ELR (cell line): Measurements from ENCODE around the gene HS1BP3.
A peak's percentile ranks its signal among the peaks of the same experiment; 100 is the strongest.

Source experiments
- DNase-seq: peaks from one replicate; pipeline ENCODE4 v3.0.0-alpha.2; 2015; ENCODE audit warnings: low read depth

Gene HS1BP3

DNA sequence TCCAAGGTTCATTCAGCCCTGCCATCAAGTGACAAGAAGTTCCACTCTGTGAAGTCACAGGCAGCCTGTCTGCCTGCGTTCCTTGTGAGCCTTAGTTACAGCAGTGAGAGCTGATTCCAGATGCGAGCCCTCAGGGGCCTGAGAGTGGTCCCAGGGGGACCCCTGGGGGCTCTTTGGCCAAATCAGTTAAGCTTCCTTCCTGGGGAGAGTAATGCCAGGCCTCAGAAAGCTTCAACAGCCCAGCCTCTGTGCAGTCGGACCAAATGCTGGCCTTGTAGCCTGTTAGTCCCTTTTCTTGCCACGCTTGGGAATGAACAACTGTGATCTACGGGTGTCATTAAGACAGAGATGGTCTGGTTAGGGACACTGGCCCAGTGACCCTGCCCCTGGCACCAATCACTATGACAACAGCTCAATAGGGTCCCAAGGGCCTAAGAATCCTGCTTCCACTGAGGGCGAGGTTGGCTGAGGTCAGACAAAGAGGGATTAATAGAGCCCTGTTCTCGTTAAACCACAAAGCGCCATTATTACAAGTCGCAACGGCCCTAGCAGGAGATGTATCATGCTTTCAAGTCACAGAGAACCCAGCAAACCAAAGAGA, 50.9 kb downstream of the HS1BP3 start:
- no peak for DNase-seq

DNA sequence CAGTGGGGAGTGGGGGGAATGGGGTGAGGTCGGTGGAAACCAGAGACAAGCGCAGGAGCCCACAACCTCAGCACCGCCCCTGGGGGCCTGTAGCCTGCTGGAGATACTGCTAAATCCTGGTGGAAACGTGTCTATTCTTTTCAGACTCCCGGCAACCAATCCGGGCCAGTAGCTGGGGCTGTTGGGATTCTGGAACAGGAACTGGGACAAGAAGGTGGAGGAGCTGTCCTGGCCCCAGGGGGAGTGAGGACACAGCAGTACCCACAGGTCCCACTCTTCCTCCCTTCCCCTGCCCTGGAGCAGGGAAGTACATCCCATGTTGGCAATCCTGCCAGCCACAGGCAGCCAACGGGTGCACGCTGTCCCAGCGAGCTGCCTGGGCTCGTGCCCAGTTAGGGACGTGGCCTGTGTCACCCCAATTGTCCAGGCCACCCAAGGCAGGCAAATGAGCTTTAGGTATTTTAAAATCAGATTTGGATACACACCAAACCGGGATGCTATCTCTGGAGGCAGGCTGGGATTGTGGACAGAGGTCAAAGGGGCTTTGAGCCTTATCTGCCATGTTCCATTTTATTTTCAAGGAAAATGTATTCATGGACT, 51.8 kb downstream of the HS1BP3 start:
- no peak for DNase-seq

DNA sequence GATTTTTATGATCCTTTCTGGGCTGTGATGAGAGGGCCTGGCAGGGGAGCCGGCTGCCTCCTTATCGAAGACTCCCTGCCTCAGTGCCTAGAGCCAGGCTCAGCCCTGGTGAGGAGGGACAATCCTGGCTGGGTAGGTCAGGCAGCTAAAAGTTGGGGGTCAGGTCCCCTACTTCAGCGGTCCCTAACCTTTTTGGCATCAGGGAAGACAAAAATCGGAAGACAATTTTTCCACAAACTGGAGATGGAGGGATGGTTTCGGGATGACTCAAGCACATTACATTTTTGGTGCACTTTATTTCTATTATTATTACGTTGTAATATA, 53.1 kb downstream of the HS1BP3 start:
- DNase-seq, result no peak

DNA sequence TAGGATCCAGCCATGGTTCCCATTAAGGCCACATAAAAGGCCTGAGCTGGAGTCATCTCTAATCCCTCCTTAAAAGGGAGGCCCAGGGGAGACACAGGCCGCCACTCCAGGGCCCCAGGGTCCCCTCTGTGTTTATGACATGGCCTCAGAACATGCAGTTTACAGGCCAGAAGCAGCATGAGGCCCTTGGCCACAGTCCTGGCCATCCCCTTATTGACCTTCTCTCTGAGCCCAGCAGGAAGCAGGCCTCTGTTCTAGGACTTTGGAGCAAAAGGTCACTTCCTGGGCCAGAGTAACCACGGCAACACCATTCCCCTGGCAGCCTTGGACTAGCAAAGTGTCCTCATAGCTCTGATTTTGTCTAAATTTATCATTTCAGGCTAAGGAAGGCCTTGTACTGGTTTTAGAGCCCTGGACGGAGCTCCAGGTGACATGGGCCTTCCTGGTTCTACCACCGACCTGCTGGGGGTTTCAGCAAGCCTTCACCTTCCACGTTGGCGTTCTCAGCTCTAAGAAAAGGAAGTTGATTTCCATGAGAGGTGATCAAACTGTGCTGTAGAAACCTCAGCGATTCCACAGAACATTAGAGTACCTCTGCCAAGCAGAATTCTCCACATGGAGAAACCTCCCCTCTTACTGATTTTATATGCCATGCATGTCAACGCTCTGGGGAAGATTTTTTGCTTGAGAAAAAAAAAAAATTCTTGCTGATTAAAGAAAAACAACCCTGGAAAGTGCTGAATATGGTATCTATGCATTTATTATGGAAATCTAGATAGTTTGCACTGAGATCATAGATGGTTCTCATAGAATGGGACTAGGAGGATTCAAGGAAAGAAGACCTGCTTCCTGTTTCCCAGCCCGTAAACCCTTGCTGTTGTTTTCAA, 53.7 kb downstream of the HS1BP3 start:
- DNase-seq, result no peak

DNA sequence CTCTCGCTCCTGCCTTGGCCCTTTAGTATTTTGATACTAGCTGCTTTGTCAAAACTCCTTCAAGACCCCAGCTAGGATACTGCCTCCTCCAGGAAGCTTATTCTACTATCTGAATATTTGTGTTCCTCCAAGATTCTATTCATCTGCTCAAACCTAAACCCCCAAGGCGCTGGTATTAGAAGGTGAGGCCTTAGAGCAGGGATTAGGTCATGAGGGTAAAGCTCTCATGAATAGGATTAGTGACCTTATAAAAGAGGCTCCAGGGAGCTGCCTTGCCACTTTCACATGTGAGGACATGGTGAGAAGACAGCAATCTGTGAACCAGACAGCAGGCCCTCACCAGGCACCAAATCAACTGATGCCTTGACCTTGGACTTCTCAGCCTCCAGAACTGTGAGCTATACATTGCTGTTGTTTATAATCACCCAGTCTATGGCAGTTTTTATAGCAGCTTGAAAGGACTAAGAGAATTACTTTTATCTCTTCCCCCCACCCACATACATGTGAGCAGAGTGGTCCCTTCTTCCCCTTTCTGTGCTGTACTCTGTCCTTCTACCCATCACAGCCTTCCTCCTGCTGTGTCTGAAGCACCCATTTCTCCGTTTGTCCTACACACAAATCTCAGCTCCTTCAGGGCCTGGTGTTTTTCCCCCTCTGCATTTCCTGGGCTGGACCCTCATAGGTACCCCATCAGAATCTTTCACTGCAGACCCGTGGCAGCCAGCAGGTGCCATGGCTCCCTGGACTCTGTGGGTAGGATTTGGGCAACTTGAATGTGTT, 54.5 kb downstream of the HS1BP3 start:
- no peak for DNase-seq

DNA sequence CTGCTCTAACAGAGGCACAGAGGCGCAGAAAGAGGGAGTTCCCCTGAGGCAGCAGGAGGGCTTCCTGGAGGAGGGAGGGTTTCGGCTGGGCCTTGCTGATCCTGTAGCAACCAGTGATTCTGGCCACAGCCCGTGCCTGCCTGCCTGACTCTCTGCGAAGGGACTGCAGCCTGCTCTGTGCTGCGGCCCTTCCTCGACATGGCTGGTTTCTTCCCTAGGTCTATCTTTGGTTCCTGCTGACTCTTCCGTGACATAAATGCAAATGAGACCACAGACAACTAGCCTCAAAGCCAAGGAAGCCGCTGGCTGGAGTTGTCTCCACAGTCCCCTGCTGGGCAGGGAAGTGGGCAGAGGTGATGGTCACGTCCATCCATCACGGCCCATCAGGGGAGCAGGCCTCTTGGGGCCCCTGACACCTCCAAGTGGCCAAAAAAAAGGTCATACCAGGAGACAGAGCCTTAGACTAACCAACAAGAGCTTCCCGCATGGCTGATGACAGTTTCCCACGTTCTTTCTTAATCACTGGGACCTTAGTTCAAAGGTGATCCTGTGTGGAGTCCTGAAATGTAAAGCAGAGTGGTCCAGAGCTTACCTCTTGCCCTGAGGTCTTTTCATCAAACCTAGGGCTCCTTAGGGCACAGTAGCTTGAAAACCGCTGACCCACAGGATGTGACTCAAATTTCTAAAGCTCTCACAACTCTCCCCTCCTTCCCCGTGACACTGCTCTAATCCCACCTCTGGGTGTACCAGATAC, 55.3 kb downstream of the HS1BP3 start:
- peak; percentile 94 for DNase-seq

DNA sequence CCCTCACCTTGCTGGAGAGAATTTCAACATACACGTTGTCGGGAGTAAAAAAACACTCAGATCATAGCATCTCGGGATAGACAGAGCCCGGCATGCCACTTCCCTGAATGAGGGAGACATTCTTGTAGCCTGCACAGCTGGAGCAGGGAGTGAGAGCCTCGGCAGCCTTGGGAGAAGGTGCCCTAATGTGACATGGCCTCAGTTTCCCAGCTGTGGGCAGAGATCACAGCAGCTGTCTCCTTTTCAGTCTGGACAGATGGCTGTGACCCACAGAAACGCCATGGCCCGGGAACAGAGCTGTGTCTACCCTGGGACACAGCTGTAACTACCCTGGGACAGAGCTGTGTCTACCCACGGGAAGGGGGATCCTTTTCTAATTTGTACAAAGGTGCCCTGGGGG, 55.9 kb downstream of the HS1BP3 start:
- DNase-seq, result no peak

DNA sequence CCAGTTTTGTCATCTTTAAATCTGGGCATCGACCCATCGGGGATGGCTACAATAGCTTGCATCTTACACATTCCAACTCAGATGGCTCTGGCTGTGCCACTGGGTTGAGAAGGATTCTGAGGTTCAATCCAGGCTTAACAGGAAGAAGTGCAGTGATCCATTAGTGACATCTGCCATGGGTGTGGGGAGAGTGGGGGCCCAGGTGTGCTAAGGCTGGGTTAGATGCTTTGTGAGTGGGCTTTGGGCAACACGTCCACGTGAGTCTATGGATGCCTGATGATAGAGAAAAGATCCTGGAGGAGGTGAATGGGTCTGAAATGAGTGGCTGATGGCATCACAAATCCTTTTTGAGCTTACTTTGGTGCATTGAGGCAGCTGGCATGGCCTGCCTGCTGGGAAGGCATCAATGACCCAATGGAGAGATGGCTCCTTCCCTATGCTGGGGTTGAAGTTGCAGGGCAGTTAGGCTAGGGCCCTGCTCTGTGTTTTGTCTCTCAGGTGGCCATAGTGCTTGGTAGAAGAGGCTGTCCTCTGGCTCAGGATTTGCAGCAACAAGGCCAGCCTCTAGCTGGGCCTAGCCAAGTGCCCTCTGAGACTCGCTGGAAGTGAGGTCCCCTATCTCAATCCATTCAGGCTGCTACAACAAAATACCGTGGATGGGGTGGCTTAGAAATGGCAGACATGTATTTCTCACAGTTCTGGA, 56.7 kb downstream of the HS1BP3 start:
- DNase-seq, result no peak

DNA sequence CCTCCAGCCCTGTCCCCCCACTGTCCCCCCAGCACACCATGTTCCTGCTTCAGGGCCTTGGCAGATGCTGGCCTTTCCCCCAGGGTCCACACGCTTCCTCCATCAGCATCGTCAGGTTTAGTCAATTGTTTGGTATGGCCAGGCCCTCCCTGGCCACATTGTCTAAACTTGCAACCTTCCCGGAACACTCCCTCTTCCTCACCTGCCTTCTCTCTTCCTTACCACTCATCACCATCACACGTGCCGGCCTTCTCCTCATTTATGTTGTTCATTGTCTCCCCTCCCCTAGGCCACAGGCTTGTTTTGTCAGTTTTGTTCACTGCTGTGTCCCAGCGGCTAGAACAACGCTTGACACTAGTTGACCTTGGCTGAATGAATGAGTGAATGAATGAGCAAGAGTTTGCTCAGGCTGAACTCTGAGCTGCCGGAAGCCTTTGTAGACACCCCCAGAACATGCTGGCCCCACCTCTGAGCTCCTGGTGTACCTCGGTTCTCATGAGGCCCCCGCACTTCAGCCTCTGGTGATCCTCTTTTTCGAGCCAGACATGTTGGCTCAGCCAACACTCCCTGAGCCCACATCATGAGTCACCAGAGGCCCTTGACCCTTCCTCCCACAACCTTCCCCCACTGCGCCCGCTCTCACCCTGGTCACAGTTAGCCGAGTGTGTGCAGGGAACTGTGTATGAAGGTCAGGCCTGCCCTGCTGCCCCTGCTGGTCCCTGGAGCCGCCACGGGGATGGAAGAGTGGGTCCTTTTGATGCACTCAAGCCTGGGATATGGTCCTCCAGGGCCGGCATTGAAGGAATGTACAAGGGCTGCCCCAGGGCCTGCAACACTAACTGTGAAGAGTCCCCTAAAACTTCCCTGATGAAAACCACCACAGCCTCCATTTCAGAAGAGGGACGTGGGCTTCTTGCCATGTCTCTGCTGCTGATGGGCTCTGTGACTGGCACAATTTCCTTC, 57.5 kb downstream of the HS1BP3 start:
- peak; percentile 94 for DNase-seq

DNA sequence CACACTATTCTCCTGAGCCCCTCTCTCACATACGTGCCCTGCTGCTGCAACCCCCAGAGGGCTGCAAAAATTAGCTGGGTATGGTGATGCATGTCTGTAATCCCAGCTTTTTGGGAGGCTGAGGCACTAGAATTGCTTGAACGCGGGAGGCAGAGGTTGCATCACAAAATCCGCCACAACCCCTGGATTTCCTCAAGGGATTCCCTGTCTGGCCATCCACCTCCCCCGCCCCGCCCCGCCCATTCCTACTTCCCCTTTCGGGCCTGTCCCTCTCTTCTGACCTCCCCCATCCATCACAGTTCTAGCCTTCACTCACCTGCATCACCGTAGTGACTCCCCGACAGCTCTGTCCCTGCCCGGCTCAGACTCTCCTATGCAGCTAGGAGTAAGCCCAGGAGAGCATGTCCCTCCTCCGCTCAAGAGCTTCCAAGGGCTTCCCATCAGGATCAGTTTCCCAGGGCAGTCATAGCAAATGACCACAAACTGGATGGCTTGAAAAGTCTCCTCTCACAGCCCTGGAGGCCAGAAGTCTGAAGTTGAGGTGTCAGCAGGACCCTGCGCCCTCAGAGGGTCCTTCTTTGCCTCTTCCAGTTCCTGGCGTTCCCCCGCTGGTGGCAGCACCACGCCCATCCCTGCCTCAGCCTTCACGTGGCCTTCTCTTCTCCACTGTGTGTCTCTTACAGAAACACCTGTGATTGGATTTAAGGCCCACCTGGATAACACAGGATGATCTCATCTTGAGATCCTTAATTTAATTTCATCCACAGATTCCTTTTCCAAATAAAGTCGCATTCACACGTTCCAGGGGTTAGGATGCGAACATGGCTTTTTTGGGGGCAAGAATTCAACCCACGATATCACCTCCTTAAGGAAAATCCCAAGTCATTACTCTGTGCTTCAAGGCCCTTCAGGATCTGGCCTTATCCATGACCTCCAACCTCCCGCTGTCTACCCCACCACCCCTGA, 58.5 kb downstream of the HS1BP3 start:
- no peak for DNase-seq

DNA sequence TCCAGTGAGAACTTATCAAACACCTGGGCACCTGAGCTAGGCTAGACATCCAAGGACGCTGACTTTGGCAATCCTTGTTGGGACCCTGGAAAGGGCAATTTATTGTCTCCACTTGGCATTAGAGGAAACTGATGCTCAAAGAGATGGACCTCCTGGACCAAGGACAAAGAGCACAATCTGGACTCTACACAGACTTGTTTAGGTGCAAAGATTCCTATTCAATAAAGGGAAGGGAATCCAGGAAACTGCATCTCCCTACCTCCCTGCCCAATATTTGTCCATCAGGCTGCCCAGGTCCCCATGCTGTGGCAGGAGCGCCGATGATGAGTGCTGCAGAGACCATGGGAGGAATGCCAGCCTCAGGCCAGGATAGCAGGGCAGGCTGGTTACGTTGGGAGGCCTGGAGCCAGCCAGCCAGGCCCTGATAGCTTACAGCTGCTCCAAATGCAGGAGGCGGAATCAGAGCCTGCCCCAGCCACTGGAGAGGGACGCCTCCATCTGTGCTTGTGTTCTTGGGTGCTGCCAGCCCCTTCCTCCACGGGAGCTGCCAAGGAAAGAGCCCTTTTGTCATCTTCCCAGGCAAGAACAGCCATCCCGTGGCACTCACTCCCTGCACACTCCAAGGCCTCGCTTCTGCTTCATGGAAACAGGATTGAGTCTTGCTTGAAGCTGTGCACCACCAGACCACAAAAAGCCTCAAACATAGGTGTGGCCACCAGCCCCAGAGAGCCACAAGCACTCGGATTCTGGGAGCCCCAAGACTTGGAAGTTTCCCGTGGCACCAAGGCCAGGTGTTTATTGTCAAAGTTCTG, 60.0 kb downstream of the HS1BP3 start:
- no peak for DNase-seq

DNA sequence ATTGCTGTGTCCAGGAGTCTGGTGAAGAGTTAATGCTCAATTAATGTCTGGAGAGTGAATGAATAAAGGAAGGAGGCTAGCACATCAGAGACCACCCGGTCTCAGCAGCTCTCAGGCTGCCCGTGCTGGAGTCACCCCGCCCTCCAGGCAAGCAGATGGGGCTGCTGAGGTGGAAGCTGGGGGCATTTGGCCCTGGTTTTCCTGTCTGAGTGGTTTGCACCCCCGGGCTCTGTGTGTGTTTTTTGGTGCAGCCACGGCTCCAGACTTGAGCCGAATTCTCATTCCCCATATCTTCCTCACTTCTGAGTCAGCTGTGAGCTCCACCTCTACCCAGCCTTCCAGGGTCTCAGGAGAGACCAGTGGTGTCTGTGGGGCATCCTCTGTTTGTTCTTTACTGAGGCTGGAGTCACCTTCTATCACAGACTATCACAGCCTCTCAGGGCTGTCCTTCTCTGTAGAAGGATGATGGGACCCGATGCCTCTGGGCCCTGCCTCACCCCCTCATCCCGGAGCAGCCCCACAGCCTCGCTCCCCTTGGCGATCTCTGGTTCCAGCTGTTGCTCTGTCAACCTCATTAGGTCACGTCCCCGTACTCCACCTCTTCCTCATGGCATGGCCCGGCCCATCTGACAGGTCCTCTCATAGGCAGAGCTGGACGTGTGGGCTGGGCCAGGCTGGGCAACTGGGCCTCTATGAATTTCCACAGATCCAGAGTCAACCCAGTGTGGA, 60.8 kb downstream of the HS1BP3 start:
- peak; percentile 75 for DNase-seq

DNA sequence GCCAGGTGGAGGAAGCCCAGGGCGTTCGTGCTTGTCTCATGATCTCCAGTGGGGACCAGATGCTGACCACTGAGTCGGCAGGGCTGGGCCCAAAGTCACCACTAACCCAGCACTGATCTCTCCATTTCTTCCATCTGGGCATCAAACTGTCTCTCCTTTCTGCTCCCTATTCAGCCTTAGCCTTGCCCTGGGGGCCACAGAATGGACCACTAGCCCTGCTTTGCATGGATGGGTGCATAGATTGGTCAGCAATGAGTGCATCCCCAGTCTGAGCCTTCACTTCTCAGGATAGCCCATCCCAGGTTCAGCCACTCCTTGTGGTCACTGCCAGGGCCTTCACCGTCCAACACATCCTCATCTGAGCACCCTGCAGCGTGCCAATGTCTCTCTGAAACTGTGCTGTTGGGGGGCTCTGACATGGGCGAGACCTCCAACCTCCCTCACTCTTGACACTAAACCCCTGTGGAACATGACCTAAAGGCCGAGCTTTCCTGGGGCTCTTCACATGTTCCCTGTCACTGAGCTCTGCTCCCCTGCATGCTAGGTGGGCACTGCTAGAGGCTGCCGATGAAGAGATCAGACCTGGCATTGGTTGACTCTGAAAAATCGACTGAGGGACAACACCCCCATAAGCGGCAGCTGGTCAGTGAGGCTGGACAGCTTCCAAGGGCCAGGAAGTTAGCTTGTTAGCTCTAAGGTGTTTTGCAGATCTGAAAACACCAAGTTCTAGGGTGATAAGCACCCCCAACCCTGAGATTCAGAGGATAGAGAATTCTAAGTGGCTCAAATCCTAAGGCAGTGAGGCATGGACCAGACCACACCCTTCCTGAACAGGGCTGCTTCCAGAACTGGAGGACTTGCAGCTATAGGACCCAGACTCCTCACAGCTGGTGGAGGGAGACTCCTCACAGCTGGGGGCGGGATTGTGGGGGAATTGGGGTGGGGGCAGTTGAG, 61.7 kb downstream of the HS1BP3 start:
- no peak for DNase-seq

DNA sequence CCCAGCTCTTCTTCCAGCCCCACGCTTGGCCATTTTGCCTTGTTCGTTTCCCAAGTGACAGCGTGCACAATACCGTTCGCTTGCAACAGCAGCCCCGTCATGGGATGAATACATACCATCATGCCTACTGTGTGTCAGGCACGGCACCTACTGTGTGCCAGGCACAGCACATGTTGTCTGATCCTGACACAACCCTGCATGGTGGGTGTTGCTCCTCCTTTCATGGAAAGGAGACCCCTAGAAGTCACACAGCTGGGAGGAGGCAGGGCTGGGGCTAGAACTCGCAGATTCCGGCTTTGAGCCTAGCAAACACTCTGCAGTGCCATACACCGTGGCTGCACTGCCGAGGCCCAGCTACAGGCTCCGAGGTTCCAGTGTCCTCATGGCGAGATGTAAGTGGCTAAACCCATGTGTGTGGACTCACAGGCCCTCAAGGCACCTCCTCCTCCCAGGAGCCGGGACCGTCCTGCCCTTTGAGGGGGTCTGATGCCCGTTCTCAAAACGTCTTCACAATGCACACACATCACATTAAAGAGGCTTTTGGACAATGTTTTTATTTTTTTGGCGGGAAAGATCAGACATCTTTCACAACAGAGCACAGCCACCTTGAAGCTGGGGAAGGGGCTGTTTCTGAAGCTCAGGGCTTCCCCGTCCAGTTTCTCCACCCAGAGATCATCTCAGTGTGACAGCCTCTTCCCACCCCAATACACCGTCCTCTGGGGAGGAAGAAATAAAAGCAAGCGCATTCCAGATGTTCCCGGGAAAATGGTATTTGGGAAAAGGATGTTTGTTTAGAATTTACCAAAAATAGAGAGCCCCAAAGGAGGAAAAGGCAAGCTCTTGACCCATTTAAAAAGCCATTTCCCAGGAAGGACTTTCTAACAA, 64.9 kb downstream of the HS1BP3 start:
- no peak for DNase-seq

DNA sequence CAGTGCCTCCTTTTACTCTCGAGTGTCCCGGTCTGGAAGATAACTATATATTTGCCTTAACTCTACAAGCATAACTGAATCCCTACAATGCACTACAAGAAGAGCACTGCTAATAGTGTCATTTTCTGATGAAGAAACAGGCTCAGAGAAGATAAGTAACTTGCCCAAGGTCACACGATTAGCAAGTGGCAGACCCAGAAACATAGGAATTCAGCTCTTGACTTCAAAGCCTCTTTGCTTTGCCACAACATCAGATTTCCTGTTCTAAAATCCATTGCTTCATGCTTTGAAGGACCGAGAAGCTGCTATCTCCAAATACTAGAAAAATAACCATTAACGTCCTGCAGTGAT, 65.6 kb downstream of the HS1BP3 start:
- no peak for DNase-seq
